HCT116 (cell line): Measurements from ENCODE around the gene DBX1. TPM values are rescaled to one million over a fixed set of nuclear protein-coding genes. Genes with fewer than 3 reads are reported as not detected.

ENCODE experiments used
- ATAC-seq: fragments of 200-7000 bp; cut with Tn5 transposase; 2 replicates; pipeline ENCODE4 v1.9.1; 2020; ENCODE audit warnings: mild to moderate bottlenecking, moderate library complexity
- BruUV-seq: library from RNA; stranded (reverse); fragments of 400-500 nt; replicated peaks from 2 replicates; lab custom pipeline; 2021; lab: Mats Ljungman, UMichigan
- CTCF ChIA-PET: fragments of 300-600 bp; sonication (Branson Sonifier 250); formaldehyde crosslinking; loops from one replicate; lab custom pipeline; 2021; ENCODE audit warnings: antibody characterized with exemption; lab: Charles Lee
- POLR2A ChIA-PET: fragments of 300-600, 350-600 bp; sonication (Branson Sonifier 250); formaldehyde crosslinking; loops from one replicate; lab custom pipeline; 2021; ENCODE audit warnings: antibody characterized with exemption; lab: Charles Lee
- RAD21 ChIA-PET, 2 experiments: fragments of 300-600 bp; sonication (Branson Sonifier 250); formaldehyde crosslinking; loops; one replicate each; lab custom pipeline; 2023; ENCODE audit warnings: low total read pairs in 2 of 2; ENCODE audit not compliant: uncharacterized antibody in 2 of 2, unreplicated experiment in 2 of 2, low non-redundant PET in 1 of 2; lab: Charles Lee
- DNase-seq: peaks from one replicate; pipeline ENCODE4 v3.0.0-alpha.2; 2010; ENCODE audit warnings: low read depth, low spot score
- H2AFZ ChIP-seq: fragments of 200-600 bp; shearing (Covaris generic), sonication (generic); 2 replicates; pipeline ENCODE4 v1.6.1; 2017; ENCODE audit warnings: low read depth, mixed run types, mixed read lengths, antibody characterized with exemption, low read length; ENCODE audit not compliant: poor library complexity, severe bottlenecking
- H3K27ac ChIP-seq: 2 replicates; pipeline ENCODE4 v1.5.1; 2012; ENCODE audit warnings: low read depth, low read length
- H3K27me3 ChIP-seq: fragments of 200-600 bp; sonication (generic); 2 replicates; pipeline ENCODE4 v1.6.1; 2016; ENCODE audit warnings: mixed run types, low read length, mixed read lengths; ENCODE audit not compliant: insufficient read depth
- H3K36me3 ChIP-seq, 2 experiments: fragments of 200-500 bp in 1 of 2; fragments of 200-600 bp in 1 of 2; sonication (Bioruptor generic) in 1 of 2; sonication (generic) in 1 of 2; 2 replicates each; pipeline versions ENCODE4 v1.5.1 to v1.6.1; 2014 to 2016; ENCODE audit warnings: low read length in 2 of 2, inconsistent platforms in 1 of 2, mixed read lengths in 1 of 2, mixed run types in 1 of 2; ENCODE audit not compliant: insufficient read depth in 2 of 2, control insufficient read depth in 1 of 2
- H3K4me1 ChIP-seq, 2 experiments: fragments of 200-600 bp in 1 of 2; sonication (generic) in 1 of 2; 2 replicates each; pipeline versions ENCODE4 v1.5.1 to v1.6.1; 2012 to 2017; ENCODE audit warnings: low read length in 2 of 2, inconsistent platforms in 1 of 2, mild to moderate bottlenecking in 1 of 2, mixed read lengths in 1 of 2, mixed run types in 1 of 2, moderate library complexity in 1 of 2; ENCODE audit not compliant: insufficient read depth in 2 of 2, control insufficient read depth in 1 of 2
- H3K4me2 ChIP-seq: fragments of 200-600 bp; sonication (generic); 2 replicates; pipeline ENCODE4 v1.6.1; 2017; ENCODE audit warnings: mixed run types, low read length, mixed read lengths
- H3K4me3 ChIP-seq, 2 experiments: fragments of 200-600 bp in 1 of 2; sonication (generic) in 1 of 2; replicated peaks in 1 of 2; 2 replicates each; pipeline ENCODE4 v1.5.1; 2011 to 2016; ENCODE audit warnings: low read length in 2 of 2, control low read depth in 1 of 2, low read depth in 1 of 2, mild to moderate bottlenecking in 1 of 2, mixed read lengths in 1 of 2, mixed run types in 1 of 2
- H3K79me2 ChIP-seq: fragments of 200-600 bp; sonication (generic); 2 replicates; pipeline ENCODE4 v1.6.1; 2017; ENCODE audit warnings: mild to moderate bottlenecking, mixed run types, low read length, moderate library complexity, mixed read lengths; ENCODE audit not compliant: insufficient read depth
- H3K9ac ChIP-seq: fragments of 200-600 bp; sonication (generic); 2 replicates; pipeline ENCODE4 v1.6.1; 2016; ENCODE audit warnings: low read length, mixed read lengths
- H3K9me2 ChIP-seq: fragments of 200-600 bp; sonication (generic), shearing (Covaris generic); 2 replicates; pipeline ENCODE4 v1.6.1; 2017; ENCODE audit warnings: mixed run types, mild to moderate bottlenecking, moderate library complexity; ENCODE audit not compliant: insufficient read depth
- H3K9me3 ChIP-seq, 2 experiments: fragments of 200-500 bp in 1 of 2; fragments of 200-600 bp in 1 of 2; sonication (Bioruptor generic) in 1 of 2; sonication (generic) in 1 of 2; 2 replicates each; pipeline ENCODE4 v1.6.1; 2014 to 2017; ENCODE audit warnings: low read length in 2 of 2, mixed read lengths in 2 of 2, inconsistent platforms in 1 of 2, low read depth in 1 of 2, mild to moderate bottlenecking in 1 of 2, mixed run types in 1 of 2, moderate library complexity in 1 of 2; ENCODE audit not compliant: control insufficient read depth in 1 of 2, insufficient read depth in 1 of 2
- H4K20me1 ChIP-seq: fragments of 200-600 bp; sonication (generic), shearing (Covaris generic); 2 replicates; pipeline ENCODE4 v1.6.1; 2017; ENCODE audit warnings: mixed run types, mild to moderate bottlenecking, moderate library complexity; ENCODE audit not compliant: insufficient read depth
- CBX3 ChIP-seq: IDR thresholded peaks from 2 replicates; pipeline ENCODE4 v1.6.1; 2012; ENCODE audit warnings: low read depth
- CEBPB ChIP-seq: IDR thresholded peaks from 2 replicates; pipeline ENCODE4 v1.6.1; 2012; ENCODE audit warnings: low read depth
- EGR1 ChIP-seq: IDR thresholded peaks from 2 replicates; pipeline ENCODE4 v1.6.1; 2012; ENCODE audit warnings: low read depth
- EZH2phosphoT487 ChIP-seq: fragments of 200-600 bp; IDR thresholded peaks from 2 replicates; pipeline ENCODE4 v1.6.1; 2018; ENCODE audit warnings: antibody characterized with exemption, borderline replicate concordance
- FOSL1 ChIP-seq: IDR thresholded peaks from 2 replicates; pipeline ENCODE4 v1.6.1; 2012; ENCODE audit warnings: low read depth
- JUND ChIP-seq: IDR thresholded peaks from 2 replicates; pipeline ENCODE4 v1.6.1; 2012
- POLR2A ChIP-seq: IDR thresholded peaks from 2 replicates; pipeline ENCODE4 v1.7.0; 2011; ENCODE audit warnings: borderline replicate concordance; ENCODE audit not compliant: insufficient read depth, insufficient read length; ENCODE audit errors: extremely low read depth
- POLR2AphosphoS5 ChIP-seq: IDR thresholded peaks from 2 replicates; pipeline ENCODE4 v1.6.1; 2011; ENCODE audit warnings: mild to moderate bottlenecking, low read depth, low read length, moderate library complexity
- REST ChIP-seq: IDR thresholded peaks from 2 replicates; pipeline ENCODE4 v1.6.1; 2012; ENCODE audit warnings: low read depth
- SIN3A ChIP-seq: IDR thresholded peaks from 2 replicates; pipeline ENCODE4 v1.6.1; 2012; ENCODE audit warnings: low read depth
- SP1 ChIP-seq: IDR thresholded peaks from 2 replicates; pipeline ENCODE4 v1.6.1; 2012; ENCODE audit warnings: low read depth
- SRF ChIP-seq: IDR thresholded peaks from 2 replicates; pipeline ENCODE4 v1.6.1; 2012; ENCODE audit warnings: low read depth
- TCF7L2 ChIP-seq: IDR thresholded peaks from 2 replicates; pipeline ENCODE4 v1.7.0; 2011; ENCODE audit warnings: borderline replicate concordance, inconsistent platforms; ENCODE audit not compliant: insufficient read depth, insufficient read length; ENCODE audit errors: extremely low read depth
- YY1 ChIP-seq: IDR thresholded peaks from 2 replicates; pipeline ENCODE4 v1.6.1; 2011; ENCODE audit warnings: low read length, low read depth, moderate library complexity, mild to moderate bottlenecking; ENCODE audit not compliant: insufficient replicate concordance; ENCODE audit errors: extremely low read depth
- ZFX ChIP-seq: fragments of 450-650 bp; IDR thresholded peaks from 2 replicates; pipeline ENCODE4 v1.6.1; 2017
- ZNF274 ChIP-seq: fragments of 200-500 bp; sonication (Bioruptor generic); IDR thresholded peaks from 2 replicates; pipeline ENCODE4 v1.6.1; 2014; ENCODE audit warnings: mild to moderate bottlenecking, low read depth, low read length, inconsistent platforms
- intact Hi-C: fragments of 100-400 bp; cut with micrococcal nuclease; formaldehyde crosslinking; loops from 2 replicates; pipeline ENCODE4 v1.10.0; 2022
- total RNA-seq: library from RNA; stranded (reverse); gene quantifications from one replicate; pipeline ENCODE4 v1.2.1, GENCODE V29; 2021; ENCODE audit not compliant: unreplicated experiment
- TF ChIP-seq, protein P1 (sequence below): IDR thresholded peaks from 2 replicates; pipeline ENCODE4 v1.6.1; 2012
- TF ChIP-seq, protein P2 (sequence below): IDR thresholded peaks from 2 replicates; pipeline ENCODE4 v1.6.1; 2012

The DBX1 gene
- total RNA-seq, 1 experiment from 2014 or later, result not detected

- Histone ChIP-seq H3K27me3 (no peaks in the 10 kb centered on the region), H3K9ac (no peak overlapping the region), H3K27ac (no peak overlapping the region), H3K4me3 (no peak overlapping the region), H2AFZ (no peak overlapping the region), H3K9me2 (no peaks in the 10 kb centered on the region), H3K4me1 (peaks cover 13 to 14% of the 10 kb centered on the region in 2 experiments)
- intact Hi-C loops, result loop anchor here (10.0 kb wide), 1 partner anchor 1042 kb away; no protein-coding TSS in a partner anchor
- TF ChIP-seq SP1 (no peak), POLR2A (no peak)
- TF ChIP-seq, protein P1, sequence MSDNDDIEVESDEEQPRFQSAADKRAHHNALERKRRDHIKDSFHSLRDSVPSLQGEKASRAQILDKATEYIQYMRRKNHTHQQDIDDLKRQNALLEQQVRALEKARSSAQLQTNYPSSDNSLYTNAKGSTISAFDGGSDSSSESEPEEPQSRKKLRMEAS, result no peak
- TF ChIP-seq, all 23 proteins: peak for 0
- ChIA-PET CTCF (interaction anchor here (1.4 to 2.9 kb wide), 2 partner anchors 11 to 16 kb away, joined by 5 to 14 read pairs; no protein-coding TSS in a partner anchor), POLR2A (no interaction called here), RAD21 (no interaction called here)
- H3K4me2 ChIP-seq, result no peak overlapping the region
- BruUV-seq, result no TSS peak
- DNase-seq (no peak), ATAC-seq (no peak)
- H3K36me3 ChIP-seq, result no peaks in the 10 kb centered on the region
- H3K79me2 ChIP-seq, result no peaks in the 10 kb centered on the region
- H4K20me1 ChIP-seq, result no peaks in the 10 kb centered on the region
- no peaks in the 10 kb centered on the region for H3K9me3 ChIP-seq
Measured at GRCh38 chr11:20116825-20117224, 43.5 kb downstream of the DBX1 start.

- intact Hi-C loops, result loop anchor here (5.0 to 10.0 kb wide), 2 partner anchors 177 to 1040 kb away; no protein-coding TSS in a partner anchor
- Histone ChIP-seq H3K79me2 (no peaks in the 10 kb centered on the region), H3K9ac (no peak overlapping the region), H3K27ac (no peak overlapping the region), H3K4me1 (peaks cover 14 to 27% of the 10 kb centered on the region in 2 experiments), H3K9me3 (no peaks in the 10 kb centered on the region), H4K20me1 (no peaks in the 10 kb centered on the region), H3K4me3 (no peak overlapping the region), H3K27me3 (no peaks in the 10 kb centered on the region), H3K4me2 (no peak overlapping the region), H3K36me3 (no peaks in the 10 kb centered on the region), H2AFZ (no peak overlapping the region), H3K9me2 (no peaks in the 10 kb centered on the region)
- ATAC-seq (no peak), DNase-seq (no peak)
- POLR2A ChIA-PET, result no interaction called here
- RAD21 ChIA-PET, result no interaction called here
- CTCF ChIA-PET, result interaction anchor here (2.9 kb wide), 1 partner anchor 13 kb away, joined by 14 read pairs; no protein-coding TSS in a partner anchor
- BruUV-seq, result no TSS peak
- no peak for TF ChIP-seq POLR2A
- no peak for TF ChIP-seq JUND
- TF ChIP-seq ZNF274, result no peak
- TF ChIP-seq CBX3, result no peak
- no peak for TF ChIP-seq EZH2phosphoT487
- no peak for TF ChIP-seq SP1
- TF ChIP-seq FOSL1, result no peak
- no peak for TF ChIP-seq SIN3A
- TF ChIP-seq, protein P2, sequence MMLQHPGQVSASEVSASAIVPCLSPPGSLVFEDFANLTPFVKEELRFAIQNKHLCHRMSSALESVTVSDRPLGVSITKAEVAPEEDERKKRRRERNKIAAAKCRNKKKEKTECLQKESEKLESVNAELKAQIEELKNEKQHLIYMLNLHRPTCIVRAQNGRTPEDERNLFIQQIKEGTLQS, result no peak
- TF ChIP-seq POLR2AphosphoS5, result no peak
- TF ChIP-seq YY1, result no peak
- TF ChIP-seq TCF7L2, result no peak
- TF ChIP-seq SRF, result no peak
- TF ChIP-seq ZFX, result no peak
- no peak for TF ChIP-seq CEBPB
- TF ChIP-seq EGR1, result no peak
- TF ChIP-seq REST, result no peak
Measured at GRCh38 chr11:20114588-20114987, 45.7 kb downstream of the DBX1 start.
